ENCODE data around the gene MN1.

MN1 gene

DNA sequence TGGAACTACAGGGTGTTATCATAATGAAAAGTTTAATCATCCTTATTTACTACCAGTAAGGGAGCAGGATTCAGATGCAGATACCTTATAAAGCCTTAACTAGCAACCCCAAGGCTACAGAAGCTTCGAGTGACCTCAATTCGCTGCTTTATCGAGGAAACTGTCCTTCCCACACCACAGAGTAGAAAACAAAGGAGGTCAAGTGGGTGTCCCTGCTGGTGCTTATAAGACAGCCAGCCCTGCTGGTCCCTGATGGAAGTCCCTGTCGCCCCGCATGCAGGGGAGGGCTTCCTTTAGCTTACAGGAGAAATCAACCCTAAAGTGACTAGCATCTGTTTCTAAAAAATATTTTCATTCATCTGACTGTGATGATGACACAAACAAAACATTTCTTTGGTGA is 7.3 kb downstream of the MN1 start (continued):
- TF ChIP-seq, protein P1, sequence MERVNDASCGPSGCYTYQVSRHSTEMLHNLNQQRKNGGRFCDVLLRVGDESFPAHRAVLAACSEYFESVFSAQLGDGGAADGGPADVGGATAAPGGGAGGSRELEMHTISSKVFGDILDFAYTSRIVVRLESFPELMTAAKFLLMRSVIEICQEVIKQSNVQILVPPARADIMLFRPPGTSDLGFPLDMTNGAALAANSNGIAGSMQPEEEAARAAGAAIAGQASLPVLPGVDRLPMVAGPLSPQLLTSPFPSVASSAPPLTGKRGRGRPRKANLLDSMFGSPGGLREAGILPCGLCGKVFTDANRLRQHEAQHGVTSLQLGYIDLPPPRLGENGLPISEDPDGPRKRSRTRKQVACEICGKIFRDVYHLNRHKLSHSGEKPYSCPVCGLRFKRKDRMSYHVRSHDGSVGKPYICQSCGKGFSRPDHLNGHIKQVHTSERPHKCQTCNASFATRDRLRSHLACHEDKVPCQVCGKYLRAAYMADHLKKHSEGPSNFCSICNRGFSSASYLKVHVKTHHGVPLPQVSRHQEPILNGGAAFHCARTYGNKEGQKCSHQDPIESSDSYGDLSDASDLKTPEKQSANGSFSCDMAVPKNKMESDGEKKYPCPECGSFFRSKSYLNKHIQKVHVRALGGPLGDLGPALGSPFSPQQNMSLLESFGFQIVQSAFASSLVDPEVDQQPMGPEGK (CRISPR knock-in tag; IDR thresholded peaks at IDR 0.05; ENCODE audit: borderline replicate concordance) = no peak
- no peak for TF ChIP-seq TOX (CRISPR knock-in tag; IDR thresholded peaks at IDR 0.05; ENCODE audit: borderline replicate concordance)
- TF ChIP-seq RARB (CRISPR knock-in tag; IDR thresholded peaks at IDR 0.05) = no peak
- no peak for TF ChIP-seq CSDC2 (CRISPR knock-in tag; IDR thresholded peaks at IDR 0.05)
- TF ChIP-seq, protein P2, sequence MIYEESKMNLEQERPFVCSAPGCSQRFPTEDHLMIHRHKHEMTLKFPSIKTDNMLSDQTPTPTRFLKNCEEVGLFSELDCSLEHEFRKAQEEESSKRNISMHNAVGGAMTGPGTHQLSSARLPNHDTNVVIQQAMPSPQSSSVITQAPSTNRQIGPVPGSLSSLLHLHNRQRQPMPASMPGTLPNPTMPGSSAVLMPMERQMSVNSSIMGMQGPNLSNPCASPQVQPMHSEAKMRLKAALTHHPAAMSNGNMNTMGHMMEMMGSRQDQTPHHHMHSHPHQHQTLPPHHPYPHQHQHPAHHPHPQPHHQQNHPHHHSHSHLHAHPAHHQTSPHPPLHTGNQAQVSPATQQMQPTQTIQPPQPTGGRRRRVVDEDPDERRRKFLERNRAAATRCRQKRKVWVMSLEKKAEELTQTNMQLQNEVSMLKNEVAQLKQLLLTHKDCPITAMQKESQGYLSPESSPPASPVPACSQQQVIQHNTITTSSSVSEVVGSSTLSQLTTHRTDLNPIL (CRISPR knock-in tag; IDR thresholded peaks at IDR 0.05; ENCODE audit: low read depth) = no peak

DNA sequence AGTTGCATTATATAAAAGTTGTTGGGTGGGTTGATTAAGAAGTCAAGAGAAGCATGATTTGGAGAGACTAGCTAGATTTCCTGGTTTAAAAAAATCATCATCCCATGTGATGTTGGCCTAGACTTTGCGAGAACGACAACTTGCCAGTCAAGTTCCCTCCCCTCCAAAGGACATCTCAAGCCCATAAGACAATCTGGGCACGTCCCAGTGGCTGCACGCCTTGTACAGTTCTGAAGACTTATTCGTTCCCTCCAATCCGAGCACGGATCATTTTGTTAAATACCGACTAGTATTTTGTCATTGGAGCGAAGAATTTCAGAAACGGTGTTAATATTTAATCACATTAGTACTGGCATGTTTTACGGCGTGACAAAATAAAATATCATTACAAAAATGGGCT is 8.0 kb downstream of the MN1 start:
- TF ChIP-seq, protein P2 (CRISPR knock-in tag; IDR thresholded peaks at IDR 0.05; ENCODE audit: low read depth) = no peak
- no peak for TF ChIP-seq TOX (CRISPR knock-in tag; IDR thresholded peaks at IDR 0.05; ENCODE audit: borderline replicate concordance)
- TF ChIP-seq ZFP30 (CRISPR knock-in tag; IDR thresholded peaks at IDR 0.05) = no peak
- TF ChIP-seq SNAI2 (CRISPR knock-in tag; IDR thresholded peaks at IDR 0.05) = no peak
- no peak for TF ChIP-seq GLIS3 (CRISPR knock-in tag; IDR thresholded peaks at IDR 0.05)
- no peak for TF ChIP-seq ZNF70 (CRISPR knock-in tag; IDR thresholded peaks at IDR 0.05)
- TF ChIP-seq, protein P3, sequence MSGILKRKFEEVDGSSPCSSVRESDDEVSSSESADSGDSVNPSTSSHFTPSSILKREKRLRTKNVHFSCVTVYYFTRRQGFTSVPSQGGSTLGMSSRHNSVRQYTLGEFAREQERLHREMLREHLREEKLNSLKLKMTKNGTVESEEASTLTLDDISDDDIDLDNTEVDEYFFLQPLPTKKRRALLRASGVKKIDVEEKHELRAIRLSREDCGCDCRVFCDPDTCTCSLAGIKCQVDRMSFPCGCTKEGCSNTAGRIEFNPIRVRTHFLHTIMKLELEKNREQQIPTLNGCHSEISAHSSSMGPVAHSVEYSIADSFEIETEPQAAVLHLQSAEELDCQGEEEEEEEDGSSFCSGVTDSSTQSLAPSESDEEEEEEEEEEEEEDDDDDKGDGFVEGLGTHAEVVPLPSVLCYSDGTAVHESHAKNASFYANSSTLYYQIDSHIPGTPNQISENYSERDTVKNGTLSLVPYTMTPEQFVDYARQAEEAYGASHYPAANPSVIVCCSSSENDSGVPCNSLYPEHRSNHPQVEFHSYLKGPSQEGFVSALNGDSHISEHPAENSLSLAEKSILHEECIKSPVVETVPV (CRISPR knock-in tag; IDR thresholded peaks at IDR 0.05) = no peak
- no peak for TF ChIP-seq ARNTL (CRISPR knock-in tag; IDR thresholded peaks at IDR 0.05; ENCODE audit: borderline replicate concordance, low read depth)
- TF ChIP-seq CSDC2 (CRISPR knock-in tag; IDR thresholded peaks at IDR 0.05) = no peak
- no peak for TF ChIP-seq RARB (CRISPR knock-in tag; IDR thresholded peaks at IDR 0.05)
- no peak for TF ChIP-seq TCF4 (CRISPR knock-in tag; IDR thresholded peaks at IDR 0.05; ENCODE audit: borderline replicate concordance)
- TF ChIP-seq, protein P4, sequence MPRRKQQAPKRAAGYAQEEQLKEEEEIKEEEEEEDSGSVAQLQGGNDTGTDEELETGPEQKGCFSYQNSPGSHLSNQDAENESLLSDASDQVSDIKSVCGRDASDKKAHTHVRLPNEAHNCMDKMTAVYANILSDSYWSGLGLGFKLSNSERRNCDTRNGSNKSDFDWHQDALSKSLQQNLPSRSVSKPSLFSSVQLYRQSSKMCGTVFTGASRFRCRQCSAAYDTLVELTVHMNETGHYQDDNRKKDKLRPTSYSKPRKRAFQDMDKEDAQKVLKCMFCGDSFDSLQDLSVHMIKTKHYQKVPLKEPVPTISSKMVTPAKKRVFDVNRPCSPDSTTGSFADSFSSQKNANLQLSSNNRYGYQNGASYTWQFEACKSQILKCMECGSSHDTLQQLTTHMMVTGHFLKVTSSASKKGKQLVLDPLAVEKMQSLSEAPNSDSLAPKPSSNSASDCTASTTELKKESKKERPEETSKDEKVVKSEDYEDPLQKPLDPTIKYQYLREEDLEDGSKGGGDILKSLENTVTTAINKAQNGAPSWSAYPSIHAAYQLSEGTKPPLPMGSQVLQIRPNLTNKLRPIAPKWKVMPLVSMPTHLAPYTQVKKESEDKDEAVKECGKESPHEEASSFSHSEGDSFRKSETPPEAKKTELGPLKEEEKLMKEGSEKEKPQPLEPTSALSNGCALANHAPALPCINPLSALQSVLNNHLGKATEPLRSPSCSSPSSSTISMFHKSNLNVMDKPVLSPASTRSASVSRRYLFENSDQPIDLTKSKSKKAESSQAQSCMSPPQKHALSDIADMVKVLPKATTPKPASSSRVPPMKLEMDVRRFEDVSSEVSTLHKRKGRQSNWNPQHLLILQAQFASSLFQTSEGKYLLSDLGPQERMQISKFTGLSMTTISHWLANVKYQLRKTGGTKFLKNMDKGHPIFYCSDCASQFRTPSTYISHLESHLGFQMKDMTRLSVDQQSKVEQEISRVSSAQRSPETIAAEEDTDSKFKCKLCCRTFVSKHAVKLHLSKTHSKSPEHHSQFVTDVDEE (CRISPR knock-in tag; IDR thresholded peaks at IDR 0.05) = no peak
- no peak for TF ChIP-seq ISL1 (CRISPR knock-in tag; IDR thresholded peaks at IDR 0.05)
- TF ChIP-seq OSR1 (CRISPR knock-in tag; IDR thresholded peaks at IDR 0.05) = no peak
- TF ChIP-seq ZC3H10 (CRISPR knock-in tag; IDR thresholded peaks at IDR 0.05) = no peak
- no peak for TF ChIP-seq ZNF565 (CRISPR knock-in tag; conservative IDR thresholded peaks at IDR 0.05; ENCODE audit: low read depth)
- no peak for TF ChIP-seq ZFP3 (CRISPR knock-in tag; IDR thresholded peaks at IDR 0.05)
- TF ChIP-seq ZNF8 (CRISPR knock-in tag; IDR thresholded peaks at IDR 0.05) = no peak
- TF ChIP-seq POU6F1 (CRISPR knock-in tag; IDR thresholded peaks at IDR 0.05; ENCODE audit: borderline replicate concordance, low read depth) = no peak

More for the DNA sequence above, 8.0 kb downstream of the MN1 start:
- ATAC-seq = no peak

Data from SK-N-SH treated with all-trans-retinoic acid at 6 μM for 48 hours (cell line).